Central memory CD4-positive, alpha-beta T cell (primary cell): ENCODE data around the gene RALGAPA2.
"Not testable (repeated sequence)": the region's sequence is repeated elsewhere in the genome, so short reads cannot be mapped to it uniquely, and the experiment has no call there.

Experiments used
- DNase-seq: peaks from one replicate; pipeline ENCODE4 v3.0.0; 2022

RALGAPA2 gene

DNA sequence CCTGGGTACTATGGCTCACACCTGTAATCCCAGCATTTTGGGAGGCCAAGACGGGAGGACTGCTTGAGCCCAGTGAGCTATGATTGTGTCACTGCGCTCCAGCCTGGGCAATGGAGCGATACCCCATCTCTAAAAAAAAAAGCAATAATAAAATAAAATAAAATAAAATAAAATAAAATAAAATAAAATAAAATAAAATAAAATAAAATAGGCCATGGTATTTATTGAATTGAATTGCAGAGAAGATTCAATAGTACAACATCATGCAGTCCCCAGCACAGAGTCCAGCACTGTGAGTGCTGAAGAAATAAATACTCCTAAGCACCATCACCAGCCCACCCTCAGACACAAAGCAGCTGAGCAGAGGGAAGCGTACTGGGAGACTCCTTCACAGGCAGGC, 144.7 kb downstream of the RALGAPA2 start:
- DNase-seq = no peak

GRCh38 chr20:20566516-20566915, 145.9 kb downstream of the RALGAPA2 start:
- no peak for DNase-seq

DNA sequence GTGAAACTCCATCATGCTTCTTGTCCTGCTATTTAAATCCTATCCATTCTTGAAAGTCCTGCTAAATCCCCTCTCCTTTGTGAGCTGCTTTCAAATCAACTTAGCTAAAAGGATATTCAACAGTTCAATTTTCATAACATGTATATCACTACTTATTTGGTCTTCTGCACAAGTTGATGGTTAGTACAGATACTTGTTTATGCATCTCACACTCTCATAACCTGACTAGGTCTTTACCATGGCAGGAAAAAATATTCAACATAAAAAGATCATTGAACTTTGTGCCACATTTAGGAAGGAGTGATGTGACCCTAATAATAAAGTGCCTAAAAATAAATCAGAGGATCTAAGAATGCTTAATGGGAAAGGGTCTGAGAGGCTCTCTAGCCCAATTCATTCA, 148.2 kb downstream of the RALGAPA2 start:
- DNase-seq = no peak

DNA sequence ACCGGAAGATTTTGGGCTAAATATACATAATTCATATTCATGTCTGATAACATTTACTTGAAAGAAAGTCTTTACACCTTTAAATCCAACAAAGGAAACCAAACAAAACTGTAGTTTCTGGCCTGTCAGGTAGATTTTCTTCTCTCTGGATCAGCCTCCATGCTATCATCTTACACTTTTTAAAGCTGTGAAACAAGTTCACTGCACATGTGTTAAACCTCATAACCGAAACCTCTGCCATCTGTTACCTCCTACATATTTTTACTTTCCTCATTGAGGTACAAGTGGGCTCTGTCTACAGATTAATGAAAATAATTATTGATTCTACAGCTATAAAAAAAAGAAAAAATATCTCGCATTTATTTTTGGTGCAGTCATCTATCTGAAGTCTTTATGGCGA, 149.9 kb downstream of the RALGAPA2 start:
- no peak for DNase-seq

- no peak for DNase-seq
These were observed 150.6 kb downstream of the RALGAPA2 start for GRCh38 chr20:20561841-20562240.

DNA sequence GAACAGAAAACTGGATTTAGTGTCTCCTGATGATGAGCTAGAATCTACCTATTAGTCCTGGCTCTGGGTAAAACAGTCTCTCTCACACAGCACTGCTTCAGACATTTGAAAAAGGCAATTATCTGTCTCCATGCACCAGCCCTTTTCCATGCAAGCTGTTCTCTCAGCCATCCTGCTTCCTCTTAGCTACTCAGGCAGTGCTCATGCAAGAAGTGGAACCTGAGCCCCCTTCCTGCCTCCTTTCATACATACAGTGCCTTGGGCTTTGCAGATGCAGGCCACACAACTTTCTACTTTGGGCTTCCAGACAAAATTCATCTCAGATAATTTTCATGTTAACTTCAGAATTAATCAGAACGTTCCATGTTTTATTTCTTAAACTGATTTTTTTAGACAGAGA, 151.3 kb downstream of the RALGAPA2 start:
- DNase-seq = no peak

- no peak for DNase-seq
These were observed 155.0 kb downstream of the RALGAPA2 start for GRCh38 chr20:20557406-20557805.

DNA sequence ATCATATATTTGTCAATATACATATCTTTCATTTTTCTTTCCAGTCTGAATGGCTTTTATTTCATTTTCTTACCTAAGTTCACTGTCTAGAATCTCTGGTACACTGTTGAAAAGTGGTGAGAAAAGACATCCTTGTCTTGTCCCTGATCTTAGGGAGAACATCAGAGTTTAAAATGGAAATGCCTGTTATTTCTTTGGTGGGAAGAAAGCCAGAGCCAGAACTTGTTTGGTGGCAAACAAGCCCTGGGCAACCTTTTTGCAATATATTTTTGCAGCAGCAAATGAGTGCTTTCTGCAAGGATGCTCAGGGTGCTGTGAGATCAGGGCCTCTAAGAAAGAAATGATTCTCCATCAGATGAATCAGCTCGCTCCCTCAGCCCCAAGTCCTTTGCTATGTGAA, 156.6 kb downstream of the RALGAPA2 start:
- no peak for DNase-seq

DNA sequence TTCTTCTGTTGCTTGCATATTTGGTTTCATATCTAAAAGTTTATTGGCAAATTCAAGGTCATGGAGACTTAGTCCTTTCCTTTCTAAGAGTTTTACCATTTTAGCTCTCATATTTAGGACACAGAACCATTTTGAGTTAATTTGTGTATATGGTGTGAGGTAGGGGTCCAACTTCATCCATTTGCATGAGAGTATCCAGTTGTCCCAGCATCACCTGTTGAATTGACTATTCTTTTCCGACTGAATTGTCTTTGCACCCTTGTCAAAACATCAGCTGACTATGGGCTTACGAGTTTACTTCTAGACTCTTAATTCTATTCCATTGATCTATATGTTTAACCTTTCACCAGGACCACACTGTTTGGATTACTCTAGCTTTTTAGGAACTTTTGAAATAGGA, 157.5 kb downstream of the RALGAPA2 start:
- no peak for DNase-seq

DNA sequence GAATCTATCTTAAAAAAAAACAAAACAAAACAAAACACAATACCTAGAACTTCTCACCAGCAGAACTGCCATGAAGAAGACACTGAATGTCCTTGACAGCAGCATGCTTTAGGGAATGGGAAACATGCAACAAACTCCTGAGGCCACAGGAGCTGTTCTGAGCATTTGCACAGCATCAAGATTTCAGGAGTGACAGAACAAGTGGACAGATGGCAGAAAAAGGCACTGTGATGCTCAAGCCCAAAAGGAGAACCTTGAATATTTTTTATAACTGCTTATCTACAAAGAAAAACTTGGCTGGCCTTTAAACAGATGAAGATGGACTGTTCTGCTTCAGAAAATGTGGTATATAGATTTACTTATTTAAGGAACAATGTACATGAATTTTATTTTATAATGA, 158.9 kb downstream of the RALGAPA2 start:
- no peak for DNase-seq

DNA sequence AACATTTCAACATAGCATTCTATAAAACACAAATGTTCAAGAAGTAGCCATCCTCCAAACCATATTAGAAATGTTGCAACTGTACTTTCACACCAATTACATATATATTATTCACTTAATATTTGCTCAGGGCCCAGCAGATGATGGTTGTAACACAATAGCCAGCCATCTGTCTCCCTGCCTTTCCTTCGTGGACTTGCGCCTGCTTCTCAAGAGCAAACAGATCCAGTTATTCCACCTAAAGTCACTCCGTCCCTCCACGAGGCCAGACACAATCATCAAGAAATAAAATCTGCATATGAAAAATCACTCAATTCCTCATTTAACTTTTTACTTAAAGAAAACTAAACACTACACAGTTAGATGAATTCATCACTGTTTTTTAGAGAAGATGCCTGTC, 160.4 kb downstream of the RALGAPA2 start:
- no peak for DNase-seq

GRCh38 chr20:20551409-20551808, 161.0 kb downstream of the RALGAPA2 start:
- DNase-seq = no peak

GRCh38 chr20:20549704-20550103, 162.7 kb downstream of the RALGAPA2 start:
- DNase-seq = no peak

DNA sequence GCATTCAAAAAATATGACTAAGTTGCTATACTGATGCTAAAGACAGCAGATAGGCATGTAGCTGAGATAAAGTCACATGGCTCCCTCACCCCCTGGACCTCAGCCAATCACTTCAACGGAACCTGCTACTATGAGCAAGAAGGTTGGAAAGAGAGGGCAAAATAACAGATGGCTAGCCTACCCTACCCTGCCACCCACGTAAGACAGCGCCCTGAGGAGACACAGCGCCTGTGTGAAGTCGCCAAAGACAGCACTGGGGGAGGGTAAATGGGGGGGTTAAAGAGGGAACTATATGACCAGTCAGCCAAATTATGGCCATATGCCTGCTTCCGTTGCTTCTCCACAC, 163.2 kb downstream of the RALGAPA2 start:
- no peak for DNase-seq

- no peak for DNase-seq
These were observed 163.7 kb downstream of the RALGAPA2 start for GRCh38 chr20:20548527-20549266.

GRCh38 chr20:20547876-20548266, 164.6 kb downstream of the RALGAPA2 start:
- no peak for DNase-seq

- no peak for DNase-seq
These were observed 165.1 kb downstream of the RALGAPA2 start for GRCh38 chr20:20547221-20547875.

- DNase-seq = no peak
These were observed 166.0 kb downstream of the RALGAPA2 start for GRCh38 chr20:20546402-20546801.

DNA sequence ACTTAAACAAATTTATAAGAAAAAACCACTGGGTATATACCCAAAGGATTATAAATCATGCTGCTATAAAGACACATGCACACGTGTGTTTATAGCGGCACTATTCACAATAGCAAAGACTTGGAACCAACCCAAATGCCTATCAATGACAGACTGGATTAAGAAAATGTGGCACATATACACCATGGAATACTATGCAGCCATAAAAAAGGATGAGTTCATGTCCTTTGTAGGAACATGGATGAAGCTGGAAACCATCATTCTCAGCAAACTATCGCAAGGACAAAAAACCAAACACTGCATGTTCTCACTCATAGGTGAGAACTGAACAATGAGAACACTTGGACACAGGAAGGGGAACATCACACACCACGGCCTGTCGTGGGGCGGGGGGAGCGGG, 169.1 kb downstream of the RALGAPA2 start:
- DNase-seq = not testable (repeated sequence)

DNA sequence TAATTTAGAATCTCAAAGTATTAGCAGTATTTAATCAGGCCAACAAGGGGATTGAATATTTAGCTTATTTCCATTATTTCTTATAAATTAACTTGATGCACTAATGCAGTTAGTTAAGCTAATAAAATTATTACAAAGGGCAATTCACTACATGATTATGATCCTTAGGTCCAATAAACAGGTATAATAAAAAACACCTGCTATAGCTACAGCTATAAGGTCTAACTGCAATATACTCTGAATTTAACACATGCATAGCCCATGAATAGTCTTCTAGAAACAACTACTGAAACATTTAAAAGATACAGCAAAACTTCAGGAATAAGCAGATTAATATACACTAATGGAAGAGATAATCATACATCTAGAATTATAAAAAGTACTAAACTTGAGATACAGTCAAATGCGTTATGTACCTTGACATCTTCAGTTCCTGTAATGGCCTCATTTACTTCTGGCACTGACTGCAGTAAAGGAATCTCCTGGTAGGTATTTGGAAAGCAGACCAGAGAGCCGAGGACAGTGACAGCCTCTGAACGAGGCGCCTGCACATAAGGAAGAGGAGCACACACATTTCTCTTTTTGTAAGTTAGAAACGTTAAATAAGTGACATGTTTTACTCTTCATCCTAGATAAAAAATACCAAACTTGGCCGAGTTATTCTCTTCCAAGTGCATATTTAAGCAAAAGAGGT, 176.1 kb downstream of the RALGAPA2 start:
- no peak for DNase-seq

DNA sequence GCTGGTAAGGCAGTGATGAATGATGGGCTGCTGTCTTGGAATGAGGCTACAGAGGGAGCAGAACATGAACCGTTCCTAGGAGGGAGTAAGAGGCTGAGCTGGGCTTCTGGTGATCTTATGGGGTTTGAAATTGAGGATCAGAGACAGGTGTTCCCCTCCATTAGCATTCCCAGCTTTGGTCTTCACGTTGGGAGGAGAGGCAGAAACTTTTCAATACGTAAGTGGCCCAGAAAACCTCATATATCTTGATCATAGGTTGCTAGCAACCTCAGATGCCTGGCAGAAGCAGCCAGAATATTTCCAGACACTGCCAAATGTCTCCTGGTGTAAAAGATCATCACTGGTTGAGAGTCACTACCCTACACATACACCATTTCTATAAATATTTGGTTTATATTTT, 177.4 kb downstream of the RALGAPA2 start:
- DNase-seq = no peak

GRCh38 chr20:20531283-20531682, 181.2 kb downstream of the RALGAPA2 start:
- no peak for DNase-seq

- DNase-seq = no peak
These were observed 181.9 kb downstream of the RALGAPA2 start for GRCh38 chr20:20530428-20531151.

DNA sequence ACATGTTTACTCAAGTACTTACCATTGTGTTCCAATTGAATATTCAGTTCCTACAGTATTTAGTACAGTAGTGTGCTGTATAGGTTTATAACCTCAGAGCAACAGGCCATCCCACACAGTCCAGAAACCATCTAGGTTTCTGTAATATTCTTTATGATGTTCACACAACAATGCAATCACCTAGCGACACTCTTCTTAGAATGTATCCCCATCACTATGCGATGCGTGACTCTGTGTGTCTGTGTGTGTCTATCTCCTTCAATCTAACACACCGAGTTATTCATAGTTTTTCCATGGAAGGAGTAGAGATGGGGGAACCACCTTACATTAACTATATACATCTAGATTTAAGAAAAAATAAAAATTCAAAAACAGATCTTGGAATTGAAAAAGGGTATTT, 182.8 kb downstream of the RALGAPA2 start:
- DNase-seq = no peak
